K562 (cell line): ENCODE measurements around the gene DNMT1. TPM values are rescaled to one million over a fixed set of nuclear protein-coding genes. Genes with fewer than 3 reads are reported as not detected.

ENCODE experiments used
- CBX8 ChIP-seq: fragments of 200-600 bp; sonication (generic); IDR thresholded peaks from 2 replicates; pipeline ENCODE4 v1.6.1; 2012; ENCODE audit warnings: borderline replicate concordance, mixed run types, low read depth, mild to moderate bottlenecking, moderate library complexity, mixed read lengths, low read length, control low read depth, inconsistent platforms; ENCODE audit not compliant: poor library complexity, severe bottlenecking; ENCODE audit errors: extremely low read depth
- DIDO1 ChIP-seq: fragments of 450-650 bp; IDR thresholded peaks from 2 replicates; pipeline ENCODE4 v1.6.1; 2016; ENCODE audit warnings: low read depth, missing biosample characterization, missing genetic modification characterization
- ELF2 ChIP-seq: fragments of 250-450 bp; sonication (Bioruptor Pico); IDR thresholded peaks from 2 replicates; pipeline ENCODE4 v1.5.0; 2021; ENCODE audit warnings: mild to moderate bottlenecking
- HDAC3 ChIP-seq: fragments of 450-650 bp; IDR thresholded peaks from 2 replicates; pipeline ENCODE4 v1.6.1; 2018; ENCODE audit warnings: borderline replicate concordance, mild to moderate bottlenecking, moderate library complexity; ENCODE audit not compliant: partially characterized antibody
- MEF2D ChIP-seq: conservative IDR thresholded peaks from 2 replicates; pipeline ENCODE4 v1.6.1; 2016; ENCODE audit warnings: low read depth, missing genetic modification characterization, missing compliant biosample characterization
- NCOA2 ChIP-seq, 2 experiments: fragments of 450-650 bp; IDR thresholded peaks; 2 replicates each; pipeline ENCODE4 v1.6.1; 2018; ENCODE audit warnings: mild to moderate bottlenecking in 2 of 2, moderate library complexity in 1 of 2; ENCODE audit not compliant: partially characterized antibody in 2 of 2
- NFATC3 ChIP-seq: fragments of 450-650 bp; IDR thresholded peaks from 2 replicates; pipeline ENCODE4 v1.6.1; 2017; ENCODE audit warnings: mild to moderate bottlenecking
- RAD51 ChIP-seq: fragments of 450-650 bp; IDR thresholded peaks from 2 replicates; pipeline ENCODE4 v1.7.1; 2016; ENCODE audit warnings: low read depth, mild to moderate bottlenecking, borderline replicate concordance
- SETDB1 ChIP-seq: IDR thresholded peaks from one replicate; pipeline ENCODE4 v1.6.1; 2012; ENCODE audit warnings: low read length, control low read depth, inconsistent platforms
- polyA plus RNA-seq, 8 experiments: library from polyadenylated mRNA; depleted of rRNA in 4 of 8; stranded (reverse) in 5 of 8; unstranded in 3 of 8; fragments of >200 nt; fragmentation: Nextera tagmentation in 2 of 8; fragmentation: Illumina TruSeq in 1 of 8; extraction: Ambion mirVana in 2 of 8; extraction: Trizol in 1 of 8; gene quantifications; 2 replicates each; pipeline versions ENCODE4 v1.2.1 to v1.2.3, GENCODE V29; 2011 to 2014; ENCODE audit warnings: inconsistent platforms in 1 of 8, missing spikeins in 1 of 8
- total RNA-seq, 7 experiments: library from RNA; depleted of rRNA in 6 of 7; stranded (reverse); fragments of >200 nt in 6 of 7; fragmentation: Illumina TruSeq in 2 of 7; extraction: Trizol in 2 of 7; gene quantifications; 2 replicates each; pipeline versions ENCODE4 v1.2.1 to v1.2.3, GENCODE V29; 2011 to 2021; ENCODE audit warnings: low replicate concordance in 1 of 7
- TF ChIP-seq, protein P1 (sequence below): fragments of 250-450 bp; sonication (Bioruptor Pico); IDR thresholded peaks from 2 replicates; pipeline ENCODE4 v1.9.0; 2021; ENCODE audit warnings: mild to moderate bottlenecking, inconsistent platforms
- TF ChIP-seq, protein P2 (sequence below): fragments of 250-450 bp; sonication (Bioruptor Pico); IDR thresholded peaks from 2 replicates; pipeline ENCODE4 v1.5.0; 2022; ENCODE audit warnings: mild to moderate bottlenecking
- TF ChIP-seq, protein P3 (sequence below): sonication (generic); formaldehyde crosslinking; IDR thresholded peaks from 2 replicates; pipeline ENCODE4 v1.8.0; 2022; ENCODE audit warnings: mild to moderate bottlenecking, low read depth, missing genetic modification reagents

DNMT1 gene
- total and polyA plus RNA-seq, 9 of the 15 experiments (the other 6 are each of a cell fraction or from before 2014, with no cell fraction given): 80.1 to 271 (median 121) TPM

- TF ChIP-seq, protein P1, sequence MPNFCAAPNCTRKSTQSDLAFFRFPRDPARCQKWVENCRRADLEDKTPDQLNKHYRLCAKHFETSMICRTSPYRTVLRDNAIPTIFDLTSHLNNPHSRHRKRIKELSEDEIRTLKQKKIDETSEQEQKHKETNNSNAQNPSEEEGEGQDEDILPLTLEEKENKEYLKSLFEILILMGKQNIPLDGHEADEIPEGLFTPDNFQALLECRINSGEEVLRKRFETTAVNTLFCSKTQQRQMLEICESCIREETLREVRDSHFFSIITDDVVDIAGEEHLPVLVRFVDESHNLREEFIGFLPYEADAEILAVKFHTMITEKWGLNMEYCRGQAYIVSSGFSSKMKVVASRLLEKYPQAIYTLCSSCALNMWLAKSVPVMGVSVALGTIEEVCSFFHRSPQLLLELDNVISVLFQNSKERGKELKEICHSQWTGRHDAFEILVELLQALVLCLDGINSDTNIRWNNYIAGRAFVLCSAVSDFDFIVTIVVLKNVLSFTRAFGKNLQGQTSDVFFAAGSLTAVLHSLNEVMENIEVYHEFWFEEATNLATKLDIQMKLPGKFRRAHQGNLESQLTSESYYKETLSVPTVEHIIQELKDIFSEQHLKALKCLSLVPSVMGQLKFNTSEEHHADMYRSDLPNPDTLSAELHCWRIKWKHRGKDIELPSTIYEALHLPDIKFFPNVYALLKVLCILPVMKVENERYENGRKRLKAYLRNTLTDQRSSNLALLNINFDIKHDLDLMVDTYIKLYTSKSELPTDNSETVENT: peak; percentile 51; the same call in 1 of the 2 replicates
- TF ChIP-seq DIDO1 (tag): no peak
- no peak for TF ChIP-seq RAD51
- TF ChIP-seq ELF2: no peak
- TF ChIP-seq, protein P2, sequence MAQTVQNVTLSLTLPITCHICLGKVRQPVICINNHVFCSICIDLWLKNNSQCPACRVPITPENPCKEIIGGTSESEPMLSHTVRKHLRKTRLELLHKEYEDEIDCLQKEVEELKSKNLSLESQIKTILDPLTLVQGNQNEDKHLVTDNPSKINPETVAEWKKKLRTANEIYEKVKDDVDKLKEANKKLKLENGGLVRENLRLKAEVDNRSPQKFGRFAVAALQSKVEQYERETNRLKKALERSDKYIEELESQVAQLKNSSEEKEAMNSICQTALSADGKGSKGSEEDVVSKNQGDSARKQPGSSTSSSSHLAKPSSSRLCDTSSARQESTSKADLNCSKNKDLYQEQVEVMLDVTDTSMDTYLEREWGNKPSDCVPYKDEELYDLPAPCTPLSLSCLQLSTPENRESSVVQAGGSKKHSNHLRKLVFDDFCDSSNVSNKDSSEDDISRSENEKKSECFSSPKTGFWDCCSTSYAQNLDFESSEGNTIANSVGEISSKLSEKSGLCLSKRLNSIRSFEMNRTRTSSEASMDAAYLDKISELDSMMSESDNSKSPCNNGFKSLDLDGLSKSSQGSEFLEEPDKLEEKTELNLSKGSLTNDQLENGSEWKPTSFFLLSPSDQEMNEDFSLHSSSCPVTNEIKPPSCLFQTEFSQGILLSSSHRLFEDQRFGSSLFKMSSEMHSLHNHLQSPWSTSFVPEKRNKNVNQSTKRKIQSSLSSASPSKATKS (CRISPR knock-in tag): no peak
- TF ChIP-seq NCOA2 (IDR thresholded peaks at IDR 0.05; ENCODE audit: partially characterized antibody in 2 of 2): no peak
- TF ChIP-seq MEF2D: no peak
- TF ChIP-seq NFATC3: no peak
- TF ChIP-seq, protein P3, sequence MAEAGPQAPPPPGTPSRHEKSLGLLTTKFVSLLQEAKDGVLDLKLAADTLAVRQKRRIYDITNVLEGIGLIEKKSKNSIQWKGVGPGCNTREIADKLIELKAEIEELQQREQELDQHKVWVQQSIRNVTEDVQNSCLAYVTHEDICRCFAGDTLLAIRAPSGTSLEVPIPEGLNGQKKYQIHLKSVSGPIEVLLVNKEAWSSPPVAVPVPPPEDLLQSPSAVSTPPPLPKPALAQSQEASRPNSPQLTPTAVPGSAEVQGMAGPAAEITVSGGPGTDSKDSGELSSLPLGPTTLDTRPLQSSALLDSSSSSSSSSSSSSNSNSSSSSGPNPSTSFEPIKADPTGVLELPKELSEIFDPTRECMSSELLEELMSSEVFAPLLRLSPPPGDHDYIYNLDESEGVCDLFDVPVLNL: no peak
- TF ChIP-seq SETDB1: no peak
- no peak for TF ChIP-seq HDAC3
- TF ChIP-seq CBX8: no peak
These were observed 36.3 kb upstream of the DNMT1 start, which contains the start of gene S1PR2 (continued) for GRCh38 chr19:10230861-10231611.
